ENCODE results near the gene ADGRG2.

- TF ChIP-seq CTCF (IDR thresholded peaks at IDR 0.05) (no peak), POLR2A (IDR thresholded peaks at IDR 0.05) (no peak), POLR2AphosphoS5 (IDR thresholded peaks at IDR 0.05) (no peak)
Measured at GRCh38 chrX:18997916-18998315, 124.4 kb downstream of the ADGRG2 start.

Data from gastroesophageal sphincter (tissue), 3 donors.